ENCODE measurements around the gene RAD51B. TPM values are rescaled to one million over a fixed set of nuclear protein-coding genes. Genes with fewer than 3 reads are reported as not detected.

The RAD51B gene
- total RNA-seq, 1 experiment from 2014 or later, result 16.7 TPM

DNA sequence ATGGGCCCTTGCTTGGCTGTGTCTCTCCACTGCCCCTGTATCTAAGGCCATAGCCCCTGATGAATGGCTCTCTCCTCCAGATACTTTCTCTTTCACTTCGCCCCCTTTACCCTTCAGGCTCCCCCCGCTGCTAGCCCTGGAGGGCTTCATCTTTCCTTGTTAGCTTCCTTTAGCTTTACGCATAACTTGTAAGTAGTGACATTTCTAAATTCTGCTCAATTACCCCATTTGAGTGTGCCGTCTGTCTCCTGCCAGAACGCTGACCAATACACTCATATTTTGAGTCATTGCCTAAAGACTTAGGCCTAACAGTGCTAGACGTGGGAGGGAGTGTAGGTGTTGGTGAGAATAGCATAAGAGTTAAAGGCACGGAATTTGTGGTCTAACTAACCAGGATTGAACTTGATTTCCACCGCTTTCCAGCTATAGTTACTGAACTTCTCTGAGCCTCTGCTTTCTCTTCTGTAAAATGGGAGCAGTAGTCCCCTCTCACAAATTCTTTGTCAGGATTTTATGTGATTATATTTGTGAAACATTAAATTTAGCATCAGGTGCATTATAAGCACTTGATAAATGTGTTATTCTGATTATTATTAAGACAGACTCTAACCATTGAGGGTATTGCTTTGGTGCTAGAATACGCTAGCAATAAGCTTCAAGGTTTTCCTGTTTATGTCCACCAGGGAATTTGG is 844.0 kb downstream of the RAD51B start:
- H3K4ac ChIP-seq (ENCODE audit: low read depth, low read length), result no peak overlapping the region
- DNase-seq, result no peak
- no peak overlapping the region; a peak in 1 of 7 replicates for H3K27ac Mint-ChIP-seq
- no peak overlapping the region for H3K27ac ChIP-seq (ENCODE audit: insufficient read length, low read depth, low read length)
- H3K79me2 ChIP-seq (ENCODE audit: insufficient read depth, low read length), result no peaks in the 10 kb centered on the region
- H4K91ac ChIP-seq (ENCODE audit: insufficient read length, low read depth, low read length), result no peak overlapping the region
- H3K9me3 ChIP-seq (ENCODE audit: control insufficient read depth, low read depth, low read length), result no peaks in the 10 kb centered on the region
- no peak overlapping the region for H2BK5ac ChIP-seq (ENCODE audit: insufficient read length, low read length)
- H3K4me1 ChIP-seq (ENCODE audit: insufficient read depth, low read length), result no peaks in the 10 kb centered on the region; the same call in 1 of the 2 replicates
- H2BK20ac ChIP-seq (ENCODE audit: low read depth, low read length, poor library complexity, severe bottlenecking), result no peak overlapping the region
- H3K4me3 Mint-ChIP-seq, result no peak overlapping the region
- H3K56ac ChIP-seq (ENCODE audit: insufficient read length, low read depth, low read length), result no peak overlapping the region
- no peaks in the 10 kb centered on the region for H3K27me3 ChIP-seq (ENCODE audit: insufficient read depth, low read length)
- WGBS (ENCODE audit: extremely low coverage, insufficient read length, low lambda C conversion rate), result no CpG with 5 or more reads among the region's 9 CpGs
- H3T11ph ChIP-seq (ENCODE audit: low read length), result no peak overlapping the region
- H2BK120ac ChIP-seq (ENCODE audit: low read depth, low read length, poor library complexity, severe bottlenecking), result no peak overlapping the region
- no peaks in the 10 kb centered on the region for H3K79me1 ChIP-seq (ENCODE audit: insufficient read depth, low read depth, low read length, poor library complexity, severe bottlenecking)
- H3K4me1 Mint-ChIP-seq, result peaks cover 17 to 20% of the 10 kb centered on the region in 2 experiments
- no peak overlapping the region for H3K14ac ChIP-seq (ENCODE audit: insufficient read depth, low read length)
- H4K8ac ChIP-seq (replicated peaks; ENCODE audit: insufficient read length, low read depth, low read length), result no peak overlapping the region
- H4K20me1 ChIP-seq (ENCODE audit: control insufficient read depth, insufficient read depth, insufficient read length), result no peaks in the 10 kb centered on the region
- H3K36me3 Mint-ChIP-seq (ENCODE audit: insufficient read depth in 1 of 3, low read depth in 3 of 3), result no peaks in the 10 kb centered on the region
- no peaks in the 10 kb centered on the region for H3K23me2 ChIP-seq (ENCODE audit: insufficient read length, low read depth, low read length, poor library complexity, severe bottlenecking)
- H3K27me3 Mint-ChIP-seq (ENCODE audit: low read depth), result peaks cover 6% of the 10 kb centered on the region
- no peak overlapping the region for H4K5ac ChIP-seq (ENCODE audit: insufficient read length, low read depth, low read length)
- H3K9me3 Mint-ChIP-seq, result peaks cover 0 to 4% of the 10 kb centered on the region in 2 experiments; a peak in 1 of 5 replicates
- no peak overlapping the region for H3K9ac ChIP-seq (ENCODE audit: extremely low read depth, insufficient read length, low read length)
- H3K23ac ChIP-seq (ENCODE audit: insufficient read length, low read depth, low read length), result no peak overlapping the region
- H2AFZ ChIP-seq (ENCODE audit: low read length), result no peak overlapping the region
- TF ChIP-seq, protein P1, sequence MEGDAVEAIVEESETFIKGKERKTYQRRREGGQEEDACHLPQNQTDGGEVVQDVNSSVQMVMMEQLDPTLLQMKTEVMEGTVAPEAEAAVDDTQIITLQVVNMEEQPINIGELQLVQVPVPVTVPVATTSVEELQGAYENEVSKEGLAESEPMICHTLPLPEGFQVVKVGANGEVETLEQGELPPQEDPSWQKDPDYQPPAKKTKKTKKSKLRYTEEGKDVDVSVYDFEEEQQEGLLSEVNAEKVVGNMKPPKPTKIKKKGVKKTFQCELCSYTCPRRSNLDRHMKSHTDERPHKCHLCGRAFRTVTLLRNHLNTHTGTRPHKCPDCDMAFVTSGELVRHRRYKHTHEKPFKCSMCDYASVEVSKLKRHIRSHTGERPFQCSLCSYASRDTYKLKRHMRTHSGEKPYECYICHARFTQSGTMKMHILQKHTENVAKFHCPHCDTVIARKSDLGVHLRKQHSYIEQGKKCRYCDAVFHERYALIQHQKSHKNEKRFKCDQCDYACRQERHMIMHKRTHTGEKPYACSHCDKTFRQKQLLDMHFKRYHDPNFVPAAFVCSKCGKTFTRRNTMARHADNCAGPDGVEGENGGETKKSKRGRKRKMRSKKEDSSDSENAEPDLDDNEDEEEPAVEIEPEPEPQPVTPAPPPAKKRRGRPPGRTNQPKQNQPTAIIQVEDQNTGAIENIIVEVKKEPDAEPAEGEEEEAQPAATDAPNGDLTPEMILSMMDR (conservative IDR thresholded peaks at IDR 0.05), result no peak
- H2BK15ac ChIP-seq (ENCODE audit: low read depth, low read length), result no peak overlapping the region
- H2BK12ac ChIP-seq (ENCODE audit: insufficient read length, low read depth, low read length), result no peak overlapping the region
- peak overlapping the region; percentile 52 for H2AK5ac ChIP-seq (ENCODE audit: insufficient read length, low read length)
- H3K18ac ChIP-seq (ENCODE audit: insufficient read length, low read depth, low read length), result no peak overlapping the region
- H3K4me2 ChIP-seq (ENCODE audit: insufficient read depth, insufficient read length, low read length), result no peak overlapping the region
